Hippocampal formation (tissue), 2 donors: ENCODE results near the gene PHTF1.

Source experiments
- DNase-seq, 2 donors: peaks; one replicate each; lab custom pipeline; 2025; lab: John Stamatoyannopoulos, UW

Gene PHTF1

GRCh38 chr1:113665071-113665470 lies 94.2 kb downstream of the PHTF1 start:
- DNase-seq, result no peak

GRCh38 chr1:113663165-113663951 lies 95.9 kb downstream of the PHTF1 start:
- no peak for DNase-seq

DNA sequence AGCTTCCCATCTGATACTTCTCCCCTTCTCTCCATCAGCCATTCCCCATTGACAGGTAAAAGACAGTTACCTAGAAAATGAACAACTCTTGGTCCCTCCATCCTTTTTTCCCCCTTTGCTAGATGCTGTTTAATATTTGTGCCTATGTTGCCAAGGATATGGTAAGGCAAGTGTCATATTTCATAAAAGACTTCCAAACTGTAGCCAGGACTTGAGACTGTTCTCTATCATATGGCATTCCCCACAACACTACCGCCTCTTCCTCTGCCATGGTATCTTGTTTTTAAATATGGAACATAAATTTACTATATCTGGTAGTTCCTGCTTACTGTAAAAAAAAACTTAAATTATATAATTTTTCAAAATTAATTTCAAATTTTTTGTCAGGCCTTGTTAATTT lies 97.2 kb downstream of the PHTF1 start:
- no peak for DNase-seq

GRCh38 chr1:113660088-113660487 lies 99.2 kb downstream of the PHTF1 start:
- DNase-seq, result peak; percentile 13 to 24

DNA sequence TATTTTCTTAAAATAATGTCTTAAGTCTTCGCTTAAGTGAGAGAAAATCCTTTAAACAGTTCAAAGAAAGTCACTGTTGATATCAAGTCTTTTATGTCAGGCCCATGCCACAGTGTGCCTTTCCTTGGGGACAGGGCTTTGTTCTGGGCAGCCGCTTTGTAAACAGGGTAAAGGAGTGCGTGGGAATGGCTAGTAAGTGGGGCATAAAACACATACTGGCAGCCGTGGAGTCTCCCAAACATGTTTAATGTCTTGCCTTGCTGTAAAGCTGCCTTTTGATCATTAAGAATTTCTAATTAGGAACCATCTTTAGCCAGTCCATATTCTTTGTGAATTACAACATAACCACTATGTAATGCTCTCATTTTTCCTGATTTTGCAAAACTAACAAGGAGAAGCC lies 99.7 kb downstream of the PHTF1 start:
- DNase-seq, result no peak

- no peak for DNase-seq
Measured at GRCh38 chr1:113659035-113659434, 100.3 kb downstream of the PHTF1 start.

GRCh38 chr1:113657556-113658063 lies 101.7 kb downstream of the PHTF1 start:
- no peak for DNase-seq

DNA sequence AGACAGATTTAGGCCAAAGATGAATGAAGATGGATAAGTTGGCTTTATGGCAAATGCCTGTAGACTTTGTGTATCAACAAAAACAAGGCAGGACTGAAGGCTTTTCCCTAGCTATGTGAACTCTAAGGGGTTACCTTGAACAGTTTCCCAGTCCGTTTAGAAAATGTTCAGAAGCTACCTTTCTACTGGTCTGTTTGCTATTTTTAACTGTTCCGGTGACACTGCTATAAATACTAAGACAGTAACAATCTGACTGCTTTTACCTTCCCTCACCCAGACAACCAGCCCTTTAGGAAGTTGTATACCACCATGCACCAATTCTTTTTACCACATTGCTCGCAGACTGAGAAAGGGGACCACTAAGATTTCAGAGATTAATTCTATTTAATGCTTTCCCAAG lies 102.2 kb downstream of the PHTF1 start:
- no peak for DNase-seq

DNA sequence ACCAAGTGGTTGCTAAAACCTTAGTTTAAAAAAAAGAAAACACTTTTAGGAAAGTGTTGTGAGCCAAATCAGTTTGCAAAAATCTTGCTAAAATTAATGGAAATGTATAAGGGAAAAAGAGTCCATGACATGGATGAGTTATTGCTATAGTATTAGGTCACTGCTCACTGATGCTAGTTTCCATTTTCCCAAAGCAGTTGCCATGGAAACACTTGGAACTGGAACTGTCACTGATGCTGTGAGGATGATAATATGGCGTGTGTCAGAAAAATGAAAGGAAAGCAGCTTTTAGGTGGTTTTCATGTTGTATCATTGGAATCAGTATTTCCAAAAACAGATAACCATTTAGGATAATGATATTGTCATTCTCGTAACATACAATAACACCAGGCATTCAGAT lies 104.4 kb downstream of the PHTF1 start:
- DNase-seq, result no peak

DNA sequence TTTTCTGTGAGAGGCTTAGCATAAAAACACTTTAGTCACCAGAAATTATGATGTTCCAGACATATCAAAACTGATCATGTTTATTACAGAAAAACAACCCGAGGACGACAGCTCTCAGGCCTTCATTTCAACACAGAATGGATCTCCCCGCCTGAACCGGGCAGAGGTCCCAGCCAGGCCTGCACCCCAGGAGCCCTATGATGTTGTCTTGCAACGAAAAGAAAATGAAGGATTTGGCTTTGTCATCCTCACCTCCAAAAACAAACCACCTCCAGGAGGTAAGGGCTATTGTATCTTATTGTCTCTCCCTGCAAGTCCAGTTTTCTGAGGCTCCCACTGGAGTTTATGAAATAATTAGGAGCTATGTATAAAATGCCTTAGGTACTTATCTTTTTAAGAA lies 105.5 kb downstream of the PHTF1 start:
- no peak for DNase-seq

GRCh38 chr1:113652771-113653170 lies 106.5 kb downstream of the PHTF1 start:
- DNase-seq, result no peak

DNA sequence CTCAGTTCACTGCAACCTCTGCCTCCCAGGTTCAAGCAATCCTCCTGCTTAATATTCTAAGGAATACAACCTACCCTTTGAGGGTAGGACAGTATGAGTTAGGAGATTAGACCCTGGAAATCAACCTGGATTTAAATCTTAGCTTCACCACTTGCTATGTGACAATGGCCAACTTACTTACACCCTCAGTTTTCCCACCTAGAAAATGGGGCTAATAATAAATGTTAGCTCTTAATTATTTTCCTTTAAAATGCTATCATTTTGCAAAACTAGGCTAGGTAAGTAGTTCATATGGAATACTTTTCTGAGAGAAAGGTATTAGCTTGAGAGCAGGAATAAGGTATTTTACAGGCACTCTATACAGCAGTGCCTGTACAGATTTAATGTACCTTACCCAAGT lies 110.8 kb downstream of the PHTF1 start:
- no peak for DNase-seq

DNA sequence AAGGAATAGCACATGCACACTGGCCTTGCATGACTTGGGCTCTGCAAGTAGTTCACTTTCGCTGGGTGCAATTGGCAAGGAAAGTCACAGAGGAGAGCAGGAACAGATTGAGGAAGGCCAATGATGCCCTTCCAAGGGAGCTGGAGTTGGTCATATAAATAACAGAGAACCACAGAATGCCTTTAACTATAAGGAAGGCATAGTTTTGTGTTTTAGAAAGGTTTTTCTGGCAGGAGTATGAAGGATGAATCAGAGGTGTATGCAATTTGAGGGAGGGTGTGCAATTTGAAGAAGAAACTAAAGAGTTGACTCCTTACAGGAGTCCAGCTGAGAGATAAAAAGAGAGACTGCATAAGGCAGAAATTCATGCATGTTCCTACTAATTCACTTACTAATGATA lies 112.1 kb downstream of the PHTF1 start:
- no peak for DNase-seq
